GM18951 (cell line): ENCODE results near the gene CSK.

Source experiments
- POLR2A ChIP-seq: IDR thresholded peaks from 4 replicates; pipeline ENCODE4 v1.6.1; 2011; ENCODE audit warnings: mild to moderate bottlenecking; ENCODE audit not compliant: insufficient read length, insufficient read depth; ENCODE audit errors: extremely low read depth
- in situ Hi-C: fragments of 300-500 bp; cut with MboI; formaldehyde crosslinking; loops from one replicate; pipeline ENCODE4 v1.12.0; 2022; ENCODE audit warnings: low sequenced_read_pairs, mixed read lengths, inconsistent platforms; ENCODE audit not compliant: unreplicated experiment

The CSK gene

DNA sequence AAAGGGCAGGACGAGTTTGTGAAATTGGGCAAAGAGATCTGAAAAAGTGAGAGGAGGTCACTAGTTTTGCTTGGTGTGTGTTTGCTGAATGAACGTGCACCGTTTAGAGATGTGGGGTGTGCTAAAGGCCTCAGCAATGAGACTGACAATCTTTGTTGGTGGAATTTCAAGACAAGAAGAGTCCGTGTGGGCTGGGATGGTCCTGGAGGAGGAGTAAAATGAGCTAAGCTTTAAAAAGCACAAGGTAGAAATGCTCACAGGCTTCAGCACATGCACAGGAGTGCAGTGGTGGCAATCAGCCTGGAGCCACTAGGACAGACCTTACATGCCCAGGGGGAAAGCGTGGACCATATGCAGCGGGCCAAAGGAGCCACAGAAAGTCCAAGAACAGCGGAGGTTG is 43.1 kb downstream of the CSK start:
- in situ Hi-C loops, result no loop called here
- TF ChIP-seq POLR2A, result no peak

DNA sequence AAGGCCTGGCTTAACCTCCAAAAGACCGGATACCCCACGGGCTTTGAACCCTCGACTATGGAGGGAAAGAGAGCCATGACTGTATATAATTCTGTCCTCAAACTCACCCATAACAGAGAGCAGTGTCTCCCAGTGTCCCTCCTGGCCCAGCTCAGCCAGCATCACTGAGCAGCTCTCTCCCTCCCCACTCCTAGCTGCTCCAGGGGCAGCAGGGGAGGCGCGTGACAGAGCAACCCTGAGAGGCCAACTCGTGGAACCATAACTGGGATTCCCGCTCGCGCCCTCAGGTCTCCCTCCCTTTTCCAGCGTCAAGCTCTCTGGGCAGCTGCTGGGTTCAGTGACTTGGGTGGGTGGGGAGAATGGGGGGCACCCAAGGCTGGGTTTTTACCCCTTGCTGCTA is 44.0 kb downstream of the CSK start:
- in situ Hi-C loops, result no loop called here
- TF ChIP-seq POLR2A, result no peak

DNA sequence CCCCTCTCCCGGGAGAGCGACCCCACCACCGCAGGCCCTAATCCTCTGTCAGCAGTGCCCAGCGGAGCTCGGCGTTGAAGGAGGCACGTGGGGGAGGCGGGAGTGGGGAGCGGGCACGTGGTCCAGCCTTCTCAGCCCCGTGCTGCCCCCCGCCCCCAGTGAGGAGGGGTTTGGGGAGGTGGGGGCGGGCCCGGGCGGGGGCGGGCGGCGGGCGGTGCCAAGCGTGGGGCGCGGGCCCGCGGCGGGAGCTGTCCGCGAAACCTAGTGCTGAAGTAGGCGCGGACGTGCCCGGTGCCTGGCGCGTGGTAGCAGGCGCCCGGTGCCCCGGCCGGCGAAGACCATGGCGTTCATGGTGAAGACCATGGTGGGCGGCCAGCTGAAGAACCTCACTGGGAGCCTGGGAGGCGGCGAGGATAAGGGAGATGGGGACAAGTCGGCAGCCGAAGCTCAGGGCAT is 44.5 kb downstream of the CSK start, which contains the start of gene CPLX3:
CPLX3 (plus strand) TSS at position 264 of the 456 bp plus-strand sequence; CDS start at position 341, 77 bp downstream.
- in situ Hi-C loops, result no loop called here
- no peak for TF ChIP-seq POLR2A

DNA sequence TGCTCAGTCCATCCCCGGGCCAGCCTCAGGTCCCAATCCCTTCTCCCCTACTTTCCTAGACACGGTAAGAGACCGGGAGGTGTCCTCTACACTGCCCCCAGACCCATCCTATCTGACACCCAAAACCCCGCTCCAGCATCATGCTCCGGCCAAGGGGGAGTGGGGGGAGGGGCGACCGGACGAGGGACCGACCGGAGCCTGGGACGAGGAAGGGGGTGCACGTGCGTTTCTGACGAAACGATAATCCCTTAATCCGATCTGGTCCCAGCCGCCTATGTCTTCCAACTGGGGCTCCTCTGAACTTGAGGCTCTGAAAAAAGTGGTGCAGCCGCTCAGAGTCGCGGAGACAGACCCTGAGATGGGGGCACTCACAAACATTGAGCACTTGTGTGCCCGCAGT is 45.0 kb downstream of the CSK start:
- in situ Hi-C loops, result no loop called here
- no peak for TF ChIP-seq POLR2A

DNA sequence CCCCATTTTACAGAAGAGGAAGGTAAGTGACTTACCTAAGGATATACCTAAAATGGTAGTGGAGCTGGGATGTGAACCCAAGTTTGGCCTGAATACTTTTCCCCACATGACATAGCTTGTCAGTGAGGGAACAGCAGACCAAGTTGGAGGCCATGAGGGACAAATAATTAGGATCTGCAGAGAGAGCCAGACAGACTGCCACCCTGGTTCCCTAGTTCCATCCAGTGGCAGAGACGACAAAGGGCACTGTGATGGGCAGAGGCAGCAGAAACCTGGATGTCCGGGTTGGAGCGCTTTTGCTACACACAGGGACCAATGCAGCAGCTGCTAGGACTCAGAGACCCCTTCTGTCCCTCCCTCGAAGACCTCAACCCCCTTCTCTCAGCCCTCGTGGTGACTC is 45.7 kb downstream of the CSK start:
- in situ Hi-C loops, result no loop called here
- no peak for TF ChIP-seq POLR2A

DNA sequence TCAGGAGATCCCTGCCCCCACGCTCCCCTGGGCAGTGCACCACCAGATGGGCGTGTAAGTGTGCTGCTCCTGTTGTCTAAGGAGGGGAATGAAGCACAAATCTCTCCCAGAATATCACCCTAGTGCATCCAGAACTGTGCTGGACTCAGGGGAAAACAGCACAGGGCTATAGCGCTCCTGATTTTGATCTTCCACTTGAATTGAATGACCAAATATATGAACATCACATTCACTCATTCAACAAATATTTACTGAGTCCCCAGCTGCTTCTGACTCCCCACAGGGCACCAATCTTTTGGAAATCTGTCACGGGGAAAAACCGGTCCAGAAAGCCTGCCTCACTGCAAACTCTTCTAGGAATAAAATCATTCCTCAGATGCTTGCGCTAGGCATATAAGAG is 47.0 kb downstream of the CSK start:
- in situ Hi-C loops, result no loop called here
- no peak for TF ChIP-seq POLR2A

DNA sequence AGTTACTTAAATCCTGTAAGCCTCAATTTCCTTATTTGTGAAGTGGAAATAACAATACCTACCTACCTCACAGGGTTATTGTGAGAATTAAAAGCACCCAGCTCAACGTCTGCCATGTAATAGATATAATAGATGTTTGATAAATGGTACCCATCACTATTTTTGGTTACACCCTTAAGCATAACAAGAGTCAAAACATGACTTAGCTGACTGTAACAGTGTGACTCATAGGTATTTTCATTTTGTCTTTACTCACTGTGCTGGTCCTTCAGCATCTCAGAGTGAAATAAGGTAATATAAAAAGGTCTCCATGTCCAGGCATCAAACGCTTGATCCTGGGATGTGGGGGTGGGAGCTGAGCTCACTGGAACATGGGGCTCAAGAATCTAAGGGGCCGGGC is 47.6 kb downstream of the CSK start:
- TF ChIP-seq POLR2A, result no peak
- in situ Hi-C loops, result no loop called here

DNA sequence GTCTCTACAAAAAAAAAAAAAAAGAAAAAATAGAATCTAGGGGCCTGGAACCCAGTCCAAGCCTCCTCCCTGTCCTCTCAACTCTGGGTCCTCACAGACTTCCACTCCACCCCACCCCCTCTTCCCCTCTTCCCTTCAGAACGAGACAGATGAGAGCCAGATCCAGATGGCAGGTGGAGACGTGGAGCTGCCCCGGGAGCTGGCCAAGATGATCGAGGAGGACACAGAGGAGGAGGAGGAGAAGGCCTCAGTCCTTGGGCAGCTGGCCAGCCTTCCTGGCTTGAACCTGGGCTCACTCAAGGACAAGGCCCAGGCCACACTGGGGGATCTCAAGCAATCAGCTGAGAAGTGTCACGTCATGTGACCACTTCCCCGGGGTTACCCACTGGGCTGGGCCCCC is 48.1 kb downstream of the CSK start:
- TF ChIP-seq POLR2A, result no peak
- in situ Hi-C loops, result no loop called here

DNA sequence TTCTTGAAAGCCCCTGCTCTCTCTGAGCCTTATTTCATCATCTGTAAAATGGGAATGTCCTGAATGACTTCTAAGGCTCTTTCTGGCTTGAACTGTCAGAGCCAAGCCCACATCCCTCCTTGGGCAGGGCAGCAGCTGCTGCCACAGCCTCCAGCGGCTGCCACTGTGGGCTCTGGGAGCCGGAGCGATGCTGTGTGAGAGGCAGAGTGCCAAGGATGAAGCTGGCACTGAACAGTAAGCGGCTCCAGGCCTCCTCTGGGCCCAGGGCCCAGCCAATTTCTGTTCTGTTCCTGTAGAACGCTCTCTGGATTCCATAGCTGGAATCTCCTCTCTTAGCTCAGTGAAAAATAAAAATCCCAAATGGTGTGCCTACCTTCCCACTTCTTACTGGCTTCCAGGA is 49.0 kb downstream of the CSK start:
- TF ChIP-seq POLR2A, result no peak
- in situ Hi-C loops, result no loop called here

DNA sequence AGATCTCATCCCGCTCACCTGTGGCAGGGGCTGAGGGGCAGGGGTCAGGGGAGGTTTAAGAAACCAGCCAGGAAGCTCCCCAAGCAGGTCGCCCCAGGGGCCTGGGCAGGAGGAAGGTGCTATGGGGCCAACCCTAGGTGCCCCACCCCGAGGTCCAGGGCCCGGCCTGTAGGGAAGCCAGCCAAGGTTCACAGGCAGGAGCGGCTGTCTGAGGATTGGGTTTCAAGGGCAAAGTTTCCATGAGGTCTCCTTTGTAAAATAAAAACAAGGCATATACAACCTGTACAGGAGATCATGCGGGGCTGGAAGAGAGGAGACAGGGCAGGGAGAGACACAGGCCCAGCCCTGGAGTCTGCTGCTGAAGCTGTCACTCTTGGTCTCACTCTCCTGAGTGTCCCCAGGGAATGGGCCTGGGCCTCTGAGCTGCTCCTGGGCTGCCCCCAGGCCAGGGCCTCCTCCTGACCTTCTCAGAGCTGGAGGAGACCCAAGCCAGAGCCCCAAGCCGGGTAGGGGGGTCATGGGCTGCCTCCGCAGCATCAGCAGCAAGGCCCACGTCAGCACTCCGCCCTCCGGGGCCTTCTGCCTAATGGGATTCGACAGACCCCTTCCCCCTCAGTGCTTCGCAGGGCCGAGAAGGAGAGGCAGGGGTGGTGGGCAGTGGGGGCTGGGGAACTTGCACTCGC is 50.1 kb downstream of the CSK start:
- in situ Hi-C loops, result no loop called here
- TF ChIP-seq POLR2A, result no peak

DNA sequence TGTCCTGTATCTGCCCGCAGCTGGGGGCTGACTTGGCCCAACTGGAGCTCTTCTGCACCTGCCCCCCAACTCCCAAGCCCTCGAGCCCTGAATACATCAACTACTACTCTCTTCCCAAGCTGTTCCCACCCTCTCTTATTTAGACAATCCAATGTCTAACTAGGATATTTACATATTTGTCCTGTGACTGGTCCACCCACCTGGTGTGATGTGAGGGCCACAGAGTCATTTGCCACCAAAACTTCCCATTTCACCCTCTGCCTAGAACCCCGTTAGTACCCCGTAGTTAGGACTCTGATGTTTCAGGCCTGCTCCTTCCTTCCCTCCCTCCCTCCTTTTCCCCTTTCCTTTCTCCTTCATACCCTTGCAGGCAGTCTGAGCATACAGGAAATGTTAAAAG is 50.9 kb downstream of the CSK start:
- TF ChIP-seq POLR2A, result no peak
- in situ Hi-C loops, result no loop called here

DNA sequence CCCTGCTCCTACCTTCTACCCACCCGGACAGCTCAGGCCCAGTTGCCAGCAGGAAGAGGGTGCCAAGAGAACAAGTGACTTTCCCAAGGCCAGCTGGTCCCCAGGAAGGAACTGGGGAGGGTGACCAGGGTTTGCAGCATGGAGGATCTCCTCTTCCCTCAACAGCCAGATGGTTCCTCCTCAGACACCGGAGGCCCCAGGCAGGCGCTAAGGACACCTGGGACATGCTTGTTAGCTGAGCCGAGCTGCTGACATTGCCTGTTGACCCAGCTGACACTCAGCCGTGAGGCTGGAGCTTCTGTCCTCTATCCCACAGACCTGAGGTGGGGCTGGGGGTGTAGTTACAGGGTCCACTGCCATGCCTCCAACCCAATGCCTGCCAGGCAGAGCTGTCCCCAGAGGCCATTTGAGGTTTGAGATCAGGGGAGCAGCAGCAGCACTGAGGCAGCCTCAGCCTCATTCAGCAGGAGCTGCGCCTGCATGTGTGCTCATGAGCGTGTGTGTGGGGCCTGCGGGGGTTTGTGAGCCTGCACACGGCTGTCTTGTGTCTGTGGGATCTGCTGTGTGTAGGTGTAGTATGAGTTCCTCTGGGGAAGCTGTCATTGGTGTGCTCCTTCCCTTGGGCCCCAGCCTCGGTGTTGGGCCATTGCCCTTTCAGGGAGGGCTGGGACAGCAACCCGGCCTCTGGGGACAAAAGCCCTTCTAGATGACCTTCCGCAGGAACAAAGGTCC is 51.7 kb downstream of the CSK start:
- in situ Hi-C loops, result no loop called here
- no peak for TF ChIP-seq POLR2A

DNA sequence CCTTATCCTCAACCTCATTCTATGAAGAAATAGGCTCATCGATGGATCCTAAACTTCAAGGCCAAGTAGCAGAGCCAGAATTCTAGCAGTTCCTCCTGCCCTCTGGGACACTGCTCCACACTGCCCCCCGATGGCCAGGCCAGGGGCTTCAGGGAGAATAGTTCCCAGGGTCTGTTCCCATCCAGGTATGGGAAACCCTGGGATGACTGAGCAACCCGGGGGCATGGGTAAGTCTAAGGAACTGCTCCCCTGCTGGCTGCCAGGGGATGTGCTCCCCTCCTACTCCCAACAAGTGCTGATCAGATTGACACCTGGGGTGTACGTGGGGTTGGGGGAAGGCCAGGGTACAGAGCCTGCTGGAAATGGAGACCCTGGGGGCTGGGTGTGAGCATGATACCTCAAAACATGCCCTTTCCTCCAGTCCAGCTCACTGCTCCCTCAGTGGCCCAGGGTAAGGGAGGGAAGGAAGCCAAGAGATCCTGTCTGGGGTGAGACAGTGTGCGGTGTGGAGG is 53.5 kb downstream of the CSK start:
- in situ Hi-C loops, result no loop called here
- TF ChIP-seq POLR2A, result no peak

DNA sequence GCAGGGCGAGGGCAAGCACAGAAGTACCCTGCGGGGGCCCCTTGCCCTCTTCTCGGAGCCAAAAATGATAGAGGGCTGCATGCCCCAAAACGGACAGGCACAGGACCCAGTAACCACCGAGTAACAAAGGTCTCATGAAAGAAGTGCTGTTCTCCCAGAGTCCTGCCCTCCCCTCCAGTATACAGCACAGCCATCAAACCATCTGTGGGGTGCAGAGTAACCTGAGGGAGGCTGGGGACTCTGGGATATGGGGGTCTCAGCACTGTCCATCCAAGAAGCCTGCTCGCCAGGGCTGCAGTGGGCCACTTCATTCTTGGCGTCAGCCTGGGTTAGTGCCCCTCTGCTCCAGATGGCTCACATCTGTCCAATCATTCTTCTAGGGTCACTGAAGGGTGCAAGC is 55.0 kb downstream of the CSK start:
- TF ChIP-seq POLR2A, result no peak
- in situ Hi-C loops, result no loop called here

DNA sequence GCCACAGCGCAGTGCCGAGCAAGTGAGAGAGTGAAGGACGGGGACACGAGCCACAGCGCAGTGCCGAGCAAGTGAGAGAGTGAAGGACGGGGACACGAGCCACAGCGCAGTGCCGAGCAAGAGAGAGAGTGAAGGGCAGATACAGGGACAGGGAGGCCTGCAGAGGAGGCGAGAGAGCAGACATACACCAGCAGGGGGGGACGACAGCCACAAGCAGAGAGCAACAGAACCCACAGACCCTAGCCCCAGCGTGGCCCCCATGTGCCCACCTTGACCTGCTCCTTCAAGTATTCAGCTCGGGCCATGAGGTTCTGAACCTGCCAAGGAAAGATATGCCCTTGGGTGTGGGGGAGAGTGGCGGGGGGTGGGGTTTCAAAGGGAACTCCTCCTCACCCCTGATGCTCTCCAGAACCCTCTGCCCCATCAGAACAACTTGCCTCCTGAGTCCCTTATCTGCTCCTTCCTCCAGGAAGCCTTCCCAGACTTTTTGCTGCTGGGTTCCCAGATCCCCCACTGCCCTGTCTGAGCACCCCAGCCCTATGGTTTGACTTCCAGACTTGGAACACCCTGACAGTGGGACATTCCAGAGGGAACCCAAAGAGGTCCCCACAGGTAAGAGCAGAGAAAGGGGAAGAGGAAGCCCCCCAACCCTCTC is 55.7 kb downstream of the CSK start:
- in situ Hi-C loops, result no loop called here
- no peak for TF ChIP-seq POLR2A
